Upper lobe of left lung (tissue), 6 donors: ENCODE data around the gene TBC1D8. TPM values are rescaled to one million over a fixed set of nuclear protein-coding genes. Genes with fewer than 3 reads are reported as not detected.

Experiments
- ATAC-seq, 2 donors: fragments of 200-7000 bp; cut with Tn5 transposase; one replicate each; pipeline ENCODE4 v1.9.1; 2022; ENCODE audit warnings: mild to moderate bottlenecking in 2 of 2, moderate library complexity in 2 of 2; ENCODE audit not compliant: low FRiP score in 2 of 2
- DNase-seq, 2 donors: peaks; one replicate each; pipeline ENCODE4 v3.0.0-alpha.2; 2019 to 2020
- H3K27ac ChIP-seq, 4 donors: fragments of 200-600 bp; sonication (generic); one replicate each; pipeline ENCODE4 v1.5.1; 2016 to 2019
- H3K27me3 ChIP-seq, 4 donors: fragments of 200-600 bp; sonication (generic); one replicate each; pipeline ENCODE4 v1.5.1; 2017 to 2019
- H3K36me3 ChIP-seq, 4 donors: fragments of 200-600 bp; sonication (generic); one replicate each; pipeline ENCODE4 v1.5.1; 2016 to 2019
- H3K4me1 ChIP-seq, 4 donors: fragments of 200-600 bp; sonication (generic); one replicate each; pipeline ENCODE4 v1.5.1; 2018 to 2019
- H3K4me3 ChIP-seq, 4 donors: fragments of 200-600 bp; sonication (generic); one replicate each; pipeline ENCODE4 v1.5.1; 2017 to 2019; ENCODE audit warnings: mild to moderate bottlenecking in 2 of 4, moderate library complexity in 1 of 4
- H3K9me3 ChIP-seq, 4 donors: fragments of 200-600 bp; sonication (generic); one replicate each; pipeline ENCODE4 v1.5.1; 2018 to 2019
- CTCF ChIP-seq, 6 experiments: fragments of 450-650 bp in 4 of 6; fragments of 200-600 bp in 2 of 6; sonication (generic) in 2 of 6; IDR thresholded peaks; one replicate each; pipeline ENCODE4 v1.5.1; 2016 to 2019; ENCODE audit warnings: antibody characterized with exemption in 6 of 6
- EP300 ChIP-seq, 4 donors: sonication (generic); formaldehyde crosslinking; IDR thresholded peaks; one replicate each; pipeline ENCODE4 v1.5.1; 2017; ENCODE audit warnings: antibody characterized with exemption in 4 of 4, control low read depth in 2 of 4
- POLR2A ChIP-seq, 4 donors: fragments of 450-650 bp; IDR thresholded peaks; one replicate each; pipeline ENCODE4 v1.5.1; 2016 to 2017; ENCODE audit warnings: antibody characterized with exemption in 4 of 4, mild to moderate bottlenecking in 2 of 4
- POLR2AphosphoS5 ChIP-seq, 2 donors: sonication (generic); formaldehyde crosslinking; IDR thresholded peaks; one replicate each; pipeline ENCODE4 v1.5.1; 2017; ENCODE audit warnings: antibody characterized with exemption in 2 of 2
- WGBS, 2 donors: methylation state at CpG; one replicate each; pipeline ENCODE4 v1.1.5; 2017 to 2018; 5-methylcytosine and 5-hydroxymethylcytosine counted together
- total RNA-seq, 6 donors: library from RNA; depleted of rRNA in 4 of 6; stranded (reverse); fragments of >200 nt in 4 of 6; gene quantifications; one replicate each; pipeline versions ENCODE4 v1.1.0 to v1.2.1, GENCODE V29; 2016 to 2021
- donor health status: DM: no; HTN: no; CAD: no; lungs with moderate emphysema.
- donor health status: DM: no; HTN: yes; CAD: no; lungs with severe emphysema.

TBC1D8 gene
- total RNA-seq, 6 donors from 2014 or later, result 21.0 to 133 (median 56.8) TPM

GRCh38 chr2:101151859-101152271, 683 bp upstream of the TBC1D8 start:
- peak in 1 of 2 donors; percentile 14 for ATAC-seq
- peak overlapping the region; percentile 1 to 97 (median 88) for H3K4me3 ChIP-seq
- H3K27ac ChIP-seq, result peak overlapping the region; percentile 77 to 94 (median 84)
- no peaks in the 10 kb centered on the region for H3K27me3 ChIP-seq
- TF ChIP-seq EP300 (IDR thresholded peaks at IDR 0.05), result no peak
- TF ChIP-seq CTCF (IDR thresholded peaks at IDR 0.05), result no peak
- no peak for TF ChIP-seq POLR2A (IDR thresholded peaks at IDR 0.05)
- TF ChIP-seq POLR2AphosphoS5 (IDR thresholded peaks at IDR 0.05), result no peak
- H3K9me3 ChIP-seq, result no peaks in the 10 kb centered on the region
- DNase-seq, result no peak
- peaks cover 21 to 37% (median 28%) of the 10 kb centered on the region in 4 donors for H3K4me1 ChIP-seq
- WGBS, 2 donors, result 2% methylated on average over 14 of the region's 14 CpGs
- H3K36me3 ChIP-seq, result no peaks in the 10 kb centered on the region

- peak in 1 of 2 donors; percentile 25 for ATAC-seq
- H3K4me1 ChIP-seq, result peaks cover 21 to 37% (median 30%) of the 10 kb centered on the region in 4 donors
- no peaks in the 10 kb centered on the region for H3K9me3 ChIP-seq
- no peak for TF ChIP-seq EP300 (IDR thresholded peaks at IDR 0.05)
- no peak for TF ChIP-seq POLR2AphosphoS5 (IDR thresholded peaks at IDR 0.05)
- no peak for TF ChIP-seq POLR2A (IDR thresholded peaks at IDR 0.05)
- TF ChIP-seq CTCF (IDR thresholded peaks at IDR 0.05), result no peak
- peak; percentile 56 to 90 for DNase-seq
- H3K4me3 ChIP-seq, result peak overlapping the region; percentile 79 to 97 (median 88)
- WGBS, 2 donors, result 4 to 9% methylated on average over 17 to 61 of the region's 76 CpGs
- peak overlapping the region; percentile 68 to 94 (median 82) for H3K27ac ChIP-seq
- no peaks in the 10 kb centered on the region for H3K36me3 ChIP-seq
- no peaks in the 10 kb centered on the region for H3K27me3 ChIP-seq
These were observed 656 bp downstream of the TBC1D8 start for GRCh38 chr2:101150306-101151145.

- 69 to 74% methylated on average over 21 of the region's 21 CpGs for WGBS, 2 donors
- TF ChIP-seq POLR2AphosphoS5 (IDR thresholded peaks at IDR 0.05), result no peak
- peak in 1 of 4 donors; percentile 2 for TF ChIP-seq EP300 (IDR thresholded peaks at IDR 0.05)
- H3K36me3 ChIP-seq, result no peaks in the 10 kb centered on the region
- peak overlapping the region; percentile 79 to 97 (median 88) for H3K4me3 ChIP-seq
- ATAC-seq (no peak), DNase-seq (peak in 1 of 2 donors; percentile 26)
- H3K27me3 ChIP-seq, result no peaks in the 10 kb centered on the region
- H3K27ac ChIP-seq, result peak overlapping the region; percentile 68 to 94 (median 82)
- H3K4me1 ChIP-seq, result peaks cover 21 to 39% (median 32%) of the 10 kb centered on the region in 4 donors
- no peaks in the 10 kb centered on the region for H3K9me3 ChIP-seq
These were observed 1.7 kb downstream of the TBC1D8 start for GRCh38 chr2:101149241-101150192.

GRCh38 chr2:101148777-101149176, 2.4 kb downstream of the TBC1D8 start:
- H3K9me3 ChIP-seq, result no peaks in the 10 kb centered on the region
- H3K27ac ChIP-seq, result peak overlapping the region in 3 of 4 donors; percentile 10 to 94 (median 60)
- H3K4me1 ChIP-seq, result peaks cover 21 to 43% (median 32%) of the 10 kb centered on the region in 4 donors
- no peak for ATAC-seq
- DNase-seq, result no peak
- TF ChIP-seq CTCF (IDR thresholded peaks at IDR 0.05), result no peak
- TF ChIP-seq POLR2A (IDR thresholded peaks at IDR 0.05), result no peak
- no peak for TF ChIP-seq EP300 (IDR thresholded peaks at IDR 0.05)
- no peak for TF ChIP-seq POLR2AphosphoS5 (IDR thresholded peaks at IDR 0.05)
- WGBS, 2 donors, result 83 to 91% methylated on average over 5 of the region's 5 CpGs
- H3K36me3 ChIP-seq, result no peaks in the 10 kb centered on the region
- H3K27me3 ChIP-seq, result no peaks in the 10 kb centered on the region
- peak overlapping the region in 3 of 4 donors; percentile 86 to 97 (median 91) for H3K4me3 ChIP-seq
